Esophagus squamous epithelium (tissue), 4 donors: ENCODE data around the gene LACC1.

Experiments used
- POLR2A ChIP-seq, 4 donors: fragments of 450-650 bp; IDR thresholded peaks; one replicate each; pipeline ENCODE4 v1.6.1; 2017; ENCODE audit warnings: antibody characterized with exemption in 4 of 4, mild to moderate bottlenecking in 4 of 4, moderate library complexity in 3 of 4
- TF ChIP-seq, protein P1 (sequence below), 6 experiments: fragments of 450-650 bp in 4 of 6; fragments of 200-600 bp in 2 of 6; sonication (generic) in 2 of 6; IDR thresholded peaks; one replicate each; pipeline ENCODE4 v1.5.1; 2016 to 2019; ENCODE audit warnings: antibody characterized with exemption in 6 of 6, mild to moderate bottlenecking in 4 of 6, moderate library complexity in 4 of 6

DNA sequence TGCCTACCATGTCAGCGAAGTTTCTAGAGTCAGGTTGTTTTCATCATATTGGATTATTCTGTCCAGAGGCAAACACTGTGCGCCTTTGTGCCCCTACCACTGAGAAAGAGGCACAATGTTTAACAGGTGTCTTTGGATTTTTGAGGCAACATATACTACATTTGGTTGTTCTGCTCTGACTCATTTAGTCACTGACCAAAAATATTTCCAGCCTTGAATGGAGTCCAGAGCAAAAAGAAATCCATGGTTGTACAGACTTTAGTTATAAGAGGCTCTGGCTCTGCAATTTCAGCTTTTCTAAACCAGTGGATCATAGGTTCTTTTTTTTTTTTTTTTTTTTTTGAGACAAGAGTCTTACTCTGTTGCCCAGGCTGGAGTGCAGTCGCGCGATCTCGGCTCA, 35.7 kb downstream of the LACC1 start:
- no peak for TF ChIP-seq POLR2A (IDR thresholded peaks at IDR 0.05)
- TF ChIP-seq, protein P1, sequence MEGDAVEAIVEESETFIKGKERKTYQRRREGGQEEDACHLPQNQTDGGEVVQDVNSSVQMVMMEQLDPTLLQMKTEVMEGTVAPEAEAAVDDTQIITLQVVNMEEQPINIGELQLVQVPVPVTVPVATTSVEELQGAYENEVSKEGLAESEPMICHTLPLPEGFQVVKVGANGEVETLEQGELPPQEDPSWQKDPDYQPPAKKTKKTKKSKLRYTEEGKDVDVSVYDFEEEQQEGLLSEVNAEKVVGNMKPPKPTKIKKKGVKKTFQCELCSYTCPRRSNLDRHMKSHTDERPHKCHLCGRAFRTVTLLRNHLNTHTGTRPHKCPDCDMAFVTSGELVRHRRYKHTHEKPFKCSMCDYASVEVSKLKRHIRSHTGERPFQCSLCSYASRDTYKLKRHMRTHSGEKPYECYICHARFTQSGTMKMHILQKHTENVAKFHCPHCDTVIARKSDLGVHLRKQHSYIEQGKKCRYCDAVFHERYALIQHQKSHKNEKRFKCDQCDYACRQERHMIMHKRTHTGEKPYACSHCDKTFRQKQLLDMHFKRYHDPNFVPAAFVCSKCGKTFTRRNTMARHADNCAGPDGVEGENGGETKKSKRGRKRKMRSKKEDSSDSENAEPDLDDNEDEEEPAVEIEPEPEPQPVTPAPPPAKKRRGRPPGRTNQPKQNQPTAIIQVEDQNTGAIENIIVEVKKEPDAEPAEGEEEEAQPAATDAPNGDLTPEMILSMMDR (IDR thresholded peaks at IDR 0.05) = no peak
